ENCODE measurements around the gene TBC1D25. TPM values are rescaled to one million over a fixed set of nuclear protein-coding genes. Genes with fewer than 3 reads are reported as not detected.

TBC1D25 gene
- total RNA-seq, 1 donor from 2014 or later, result 7.4 TPM

DNA sequence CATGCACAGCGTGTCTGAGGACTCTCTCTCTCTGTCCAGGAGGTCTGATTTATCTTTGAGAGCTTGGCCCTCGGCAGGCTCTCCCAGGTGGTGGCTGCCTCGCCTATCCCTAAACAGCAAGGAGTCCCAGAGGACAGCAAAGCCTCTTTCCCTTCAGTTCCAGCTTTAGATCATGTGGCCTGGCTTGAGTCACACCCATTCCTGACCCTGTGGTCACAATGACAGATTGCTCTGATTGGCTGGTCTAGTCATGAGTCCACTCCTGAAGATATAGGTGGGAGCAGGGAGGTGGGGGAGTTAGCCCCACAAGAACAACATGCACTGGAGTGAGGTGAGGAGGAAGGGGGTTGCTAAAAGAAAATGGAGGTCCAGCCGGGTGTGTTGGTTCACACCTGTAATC, 42.9 kb upstream of the TBC1D25 start:
- no peak for TF ChIP-seq CTCF (conservative IDR thresholded peaks at IDR 0.05; ENCODE audit: low read depth, low read length)
- no peak overlapping the region for H3K4me3 ChIP-seq (ENCODE audit: low read depth, low read length)
- no peak for DNase-seq (ENCODE audit: low read depth)

GRCh38 chrX:48497871-48498270, 41.6 kb upstream of the TBC1D25 start:
- no peak for TF ChIP-seq CTCF (conservative IDR thresholded peaks at IDR 0.05; ENCODE audit: low read depth, low read length)
- no peak overlapping the region for H3K4me3 ChIP-seq (ENCODE audit: low read depth, low read length)
- DNase-seq (ENCODE audit: low read depth), result no peak

- H3K4me3 ChIP-seq (ENCODE audit: low read depth, low read length), result no peak overlapping the region
- TF ChIP-seq CTCF (conservative IDR thresholded peaks at IDR 0.05; ENCODE audit: low read depth, low read length), result no peak
- DNase-seq (ENCODE audit: low read depth), result peak; percentile 63
Observed at GRCh38 chrX:48498374-48498809, 41.1 kb upstream of the TBC1D25 start.

GRCh38 chrX:48504261-48504660, 35.3 kb upstream of the TBC1D25 start:
- DNase-seq (ENCODE audit: low read depth), result no peak
- no peak overlapping the region for H3K4me3 ChIP-seq (ENCODE audit: low read depth, low read length)
- no peak for TF ChIP-seq CTCF (conservative IDR thresholded peaks at IDR 0.05; ENCODE audit: low read depth, low read length)

DNA sequence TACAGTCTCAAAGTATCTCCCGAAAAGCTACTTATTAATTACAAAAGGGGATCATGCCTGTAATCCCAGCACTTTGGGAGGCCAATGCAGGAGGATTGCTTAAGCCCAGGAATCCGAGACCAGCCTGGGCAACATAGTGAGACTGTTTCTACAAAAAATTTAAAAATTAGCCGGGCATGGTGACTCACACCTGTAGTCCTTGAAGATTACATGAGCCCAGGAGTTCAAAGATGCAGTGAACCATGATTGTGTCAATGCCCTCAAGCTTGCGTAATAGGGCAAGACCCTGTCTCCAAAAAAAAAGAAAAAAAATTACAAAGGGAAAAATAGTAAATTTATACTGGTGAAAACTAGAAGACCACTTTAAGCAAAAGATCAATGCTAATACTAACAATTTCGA, 34.0 kb upstream of the TBC1D25 start:
- no peak for TF ChIP-seq CTCF (conservative IDR thresholded peaks at IDR 0.05; ENCODE audit: low read depth, low read length)
- DNase-seq (ENCODE audit: low read depth), result peak; percentile 31

GRCh38 chrX:48507246-48507645, 32.3 kb upstream of the TBC1D25 start:
- TF ChIP-seq CTCF (conservative IDR thresholded peaks at IDR 0.05; ENCODE audit: low read depth, low read length), result no peak
- DNase-seq (ENCODE audit: low read depth), result no peak
- no peak overlapping the region for H3K4me3 ChIP-seq (ENCODE audit: low read depth, low read length)

More for the DNA sequence above, 34.0 kb upstream of the TBC1D25 start:
- H3K4me3 ChIP-seq (ENCODE audit: low read depth, low read length), result no peak overlapping the region

- no peak for DNase-seq (ENCODE audit: low read depth)
- peak within 1 kb of the TSS; percentile 71 for H3K4me3 ChIP-seq (ENCODE audit: low read depth, low read length)
- no peak for TF ChIP-seq CTCF (conservative IDR thresholded peaks at IDR 0.05; ENCODE audit: low read depth, low read length)
Observed at GRCh38 chrX:48508400-48509244, 30.9 kb upstream of the TBC1D25 start, which contains the start of gene PORCN. TSS of gene PORCN (plus strand) at chrX:48508992. CDS start at chrX:48509821, 829 bp downstream.

Measured in epithelial cell of proximal tubule (primary cell).